HFFc6 (cell line): ENCODE data around the gene MUC22. TPM values are rescaled to one million over a fixed set of nuclear protein-coding genes. Genes with fewer than 3 reads are reported as not detected.
"Not testable (repeated sequence)": the region's sequence is repeated elsewhere in the genome, so short reads cannot be mapped to it uniquely, and the experiment has no call there.

Experiments used
- DNase-seq: peaks from one replicate; pipeline ENCODE4 v3.0.0-alpha.2; 2018
- H3K27ac Mint-ChIP-seq: 2 replicates; pipeline ENCODE4 v1.8.0; 2020; ENCODE audit warnings: mild to moderate bottlenecking, mixed read lengths
- H3K27me3 Mint-ChIP-seq: 2 replicates; pipeline ENCODE4 v1.8.0; 2021; ENCODE audit warnings: mild to moderate bottlenecking, moderate library complexity, mixed read lengths; ENCODE audit not compliant: insufficient read depth
- H3K36me3 Mint-ChIP-seq: 2 replicates; pipeline ENCODE4 v1.8.0; 2021; ENCODE audit warnings: low read depth, mixed read lengths
- H3K4me1 Mint-ChIP-seq: 2 replicates; pipeline ENCODE4 v1.8.0; 2020; ENCODE audit warnings: low read depth, mixed read lengths
- H3K4me3 Mint-ChIP-seq: 2 replicates; pipeline ENCODE4 v1.8.0; 2020; ENCODE audit warnings: mild to moderate bottlenecking, moderate library complexity, mixed read lengths
- H3K9me3 Mint-ChIP-seq: 2 replicates; pipeline ENCODE4 v1.8.0; 2020; ENCODE audit warnings: mild to moderate bottlenecking, mixed read lengths
- CTCF ChIP-seq: fragments of 200-600 bp; sonication (generic); IDR thresholded peaks from 2 replicates; pipeline ENCODE4 v1.5.0; 2021; ENCODE audit warnings: antibody characterized with exemption, mild to moderate bottlenecking
- total RNA-seq, 6 experiments: library from RNA; stranded (reverse); fragmentation: NEBNext Ultra II Directional; extraction: Animal tissue kit (Norgen Biotek cat#: 25700); gene quantifications; 2 replicates in 1 of 6; 3 replicates in 5 of 6; pipeline ENCODE4 v1.2.3, GENCODE V29; 2021

The MUC22 gene
- total RNA-seq, 6 experiments from 2014 or later, result not detected

GRCh38 chr6:31040801-31041200 is 30.5 kb downstream of the MUC22 start:
- no peak for DNase-seq
- peaks cover 19% of the 10 kb centered on the region for H3K4me1 Mint-ChIP-seq
- no peak overlapping the region for H3K27ac Mint-ChIP-seq
- no peaks in the 10 kb centered on the region for H3K9me3 Mint-ChIP-seq
- no peak for TF ChIP-seq CTCF
- peaks cover 37% of the 10 kb centered on the region for H3K27me3 Mint-ChIP-seq
- no peaks in the 10 kb centered on the region for H3K36me3 Mint-ChIP-seq
- no peak overlapping the region for H3K4me3 Mint-ChIP-seq

- Mint-ChIP-seq H3K27ac (no peak overlapping the region), H3K4me3 (no peak overlapping the region), H3K4me1 (peaks cover 18% of the 10 kb centered on the region), H3K9me3 (no peaks in the 10 kb centered on the region), H3K36me3 (no peaks in the 10 kb centered on the region), H3K27me3 (peaks cover 43% of the 10 kb centered on the region)
- no peak for TF ChIP-seq CTCF
- no peak for DNase-seq
These were observed 31.2 kb downstream of the MUC22 start for GRCh38 chr6:31041372-31041974.

- TF ChIP-seq CTCF, result peak; percentile 79
- Mint-ChIP-seq H3K27ac (no peak overlapping the region), H3K4me1 (peaks cover 6% of the 10 kb centered on the region), H3K4me3 (peak overlapping the region; percentile 5; the same call in 1 of the 2 replicates), H3K36me3 (no peaks in the 10 kb centered on the region), H3K27me3 (peaks cover 44% of the 10 kb centered on the region), H3K9me3 (no peaks in the 10 kb centered on the region)
- DNase-seq, result peak; percentile 39
These were observed 32.5 kb downstream of the MUC22 start for GRCh38 chr6:31042806-31043205.

GRCh38 chr6:31048099-31048498 is 37.8 kb downstream of the MUC22 start:
- Mint-ChIP-seq H3K4me1 (peaks cover 17% of the 10 kb centered on the region), H3K27me3 (peaks cover 54% of the 10 kb centered on the region), H3K4me3 (no peak overlapping the region), H3K36me3 (no peaks in the 10 kb centered on the region), H3K27ac (no peak overlapping the region; the same call in 1 of the 2 replicates), H3K9me3 (no peaks in the 10 kb centered on the region)
- no peak for TF ChIP-seq CTCF
- no peak for DNase-seq

GRCh38 chr6:31049518-31049917 is 39.2 kb downstream of the MUC22 start:
- H3K9me3 Mint-ChIP-seq, result no peaks in the 10 kb centered on the region
- H3K27ac Mint-ChIP-seq, result no peak overlapping the region
- no peak for DNase-seq
- no peaks in the 10 kb centered on the region for H3K36me3 Mint-ChIP-seq
- H3K27me3 Mint-ChIP-seq, result peaks cover 59% of the 10 kb centered on the region
- TF ChIP-seq CTCF, result no peak
- H3K4me3 Mint-ChIP-seq, result no peak overlapping the region
- peaks cover 17% of the 10 kb centered on the region for H3K4me1 Mint-ChIP-seq

- H3K36me3 Mint-ChIP-seq, H3K27ac Mint-ChIP-seq, H3K4me3 Mint-ChIP-seq, DNase-seq, H3K9me3 Mint-ChIP-seq: not testable (repeated sequence)
- Mint-ChIP-seq H3K27me3 (peaks cover 41% of the 10 kb centered on the region), H3K4me1 (peaks cover 28% of the 10 kb centered on the region)
These were observed 42.9 kb downstream of the MUC22 start for GRCh38 chr6:31053187-31053586.
